ENCODE results near the gene ATP13A2.

DNA sequence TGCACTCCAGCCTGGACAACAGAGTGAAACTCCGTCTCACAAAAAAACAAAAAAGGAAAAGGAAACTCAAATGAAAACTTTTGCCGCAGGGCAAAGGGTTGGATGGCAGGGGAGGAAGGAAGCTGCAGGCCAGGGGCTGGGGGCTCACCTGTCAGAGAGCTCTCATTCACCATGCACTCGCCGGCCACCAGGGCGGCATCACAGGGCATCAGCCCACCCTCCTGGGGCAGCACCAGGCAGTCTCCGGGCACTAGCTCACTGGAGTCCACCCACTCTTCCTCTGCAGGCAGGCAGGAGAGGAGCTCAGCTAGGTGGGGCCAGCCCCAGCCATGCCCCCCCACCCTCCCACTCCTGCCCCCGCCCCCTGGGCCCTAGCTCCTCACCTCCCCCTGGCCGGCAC is 11.9 kb downstream of the ATP13A2 start:
- TF ChIP-seq EZH2 (IDR thresholded peaks at IDR 0.05; ENCODE audit: low read length), result no peak
- TF ChIP-seq, protein P1, sequence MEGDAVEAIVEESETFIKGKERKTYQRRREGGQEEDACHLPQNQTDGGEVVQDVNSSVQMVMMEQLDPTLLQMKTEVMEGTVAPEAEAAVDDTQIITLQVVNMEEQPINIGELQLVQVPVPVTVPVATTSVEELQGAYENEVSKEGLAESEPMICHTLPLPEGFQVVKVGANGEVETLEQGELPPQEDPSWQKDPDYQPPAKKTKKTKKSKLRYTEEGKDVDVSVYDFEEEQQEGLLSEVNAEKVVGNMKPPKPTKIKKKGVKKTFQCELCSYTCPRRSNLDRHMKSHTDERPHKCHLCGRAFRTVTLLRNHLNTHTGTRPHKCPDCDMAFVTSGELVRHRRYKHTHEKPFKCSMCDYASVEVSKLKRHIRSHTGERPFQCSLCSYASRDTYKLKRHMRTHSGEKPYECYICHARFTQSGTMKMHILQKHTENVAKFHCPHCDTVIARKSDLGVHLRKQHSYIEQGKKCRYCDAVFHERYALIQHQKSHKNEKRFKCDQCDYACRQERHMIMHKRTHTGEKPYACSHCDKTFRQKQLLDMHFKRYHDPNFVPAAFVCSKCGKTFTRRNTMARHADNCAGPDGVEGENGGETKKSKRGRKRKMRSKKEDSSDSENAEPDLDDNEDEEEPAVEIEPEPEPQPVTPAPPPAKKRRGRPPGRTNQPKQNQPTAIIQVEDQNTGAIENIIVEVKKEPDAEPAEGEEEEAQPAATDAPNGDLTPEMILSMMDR (optimal IDR thresholded peaks at IDR 0.05 in 1 of 3, IDR thresholded peaks at IDR 0.05 in 1 of 3, conservative IDR thresholded peaks at IDR 0.05 in 1 of 3; ENCODE audit: extremely low read depth in 1 of 3, insufficient read depth in 2 of 3, low read length in 3 of 3), result no peak

Data from keratinocyte (primary cell).